ENCODE results near the gene MYBPC1.
"Not testable (repeated sequence)": the region's sequence is repeated elsewhere in the genome, so short reads cannot be mapped to it uniquely, and the experiment has no call there.

Gene MYBPC1, protein sequence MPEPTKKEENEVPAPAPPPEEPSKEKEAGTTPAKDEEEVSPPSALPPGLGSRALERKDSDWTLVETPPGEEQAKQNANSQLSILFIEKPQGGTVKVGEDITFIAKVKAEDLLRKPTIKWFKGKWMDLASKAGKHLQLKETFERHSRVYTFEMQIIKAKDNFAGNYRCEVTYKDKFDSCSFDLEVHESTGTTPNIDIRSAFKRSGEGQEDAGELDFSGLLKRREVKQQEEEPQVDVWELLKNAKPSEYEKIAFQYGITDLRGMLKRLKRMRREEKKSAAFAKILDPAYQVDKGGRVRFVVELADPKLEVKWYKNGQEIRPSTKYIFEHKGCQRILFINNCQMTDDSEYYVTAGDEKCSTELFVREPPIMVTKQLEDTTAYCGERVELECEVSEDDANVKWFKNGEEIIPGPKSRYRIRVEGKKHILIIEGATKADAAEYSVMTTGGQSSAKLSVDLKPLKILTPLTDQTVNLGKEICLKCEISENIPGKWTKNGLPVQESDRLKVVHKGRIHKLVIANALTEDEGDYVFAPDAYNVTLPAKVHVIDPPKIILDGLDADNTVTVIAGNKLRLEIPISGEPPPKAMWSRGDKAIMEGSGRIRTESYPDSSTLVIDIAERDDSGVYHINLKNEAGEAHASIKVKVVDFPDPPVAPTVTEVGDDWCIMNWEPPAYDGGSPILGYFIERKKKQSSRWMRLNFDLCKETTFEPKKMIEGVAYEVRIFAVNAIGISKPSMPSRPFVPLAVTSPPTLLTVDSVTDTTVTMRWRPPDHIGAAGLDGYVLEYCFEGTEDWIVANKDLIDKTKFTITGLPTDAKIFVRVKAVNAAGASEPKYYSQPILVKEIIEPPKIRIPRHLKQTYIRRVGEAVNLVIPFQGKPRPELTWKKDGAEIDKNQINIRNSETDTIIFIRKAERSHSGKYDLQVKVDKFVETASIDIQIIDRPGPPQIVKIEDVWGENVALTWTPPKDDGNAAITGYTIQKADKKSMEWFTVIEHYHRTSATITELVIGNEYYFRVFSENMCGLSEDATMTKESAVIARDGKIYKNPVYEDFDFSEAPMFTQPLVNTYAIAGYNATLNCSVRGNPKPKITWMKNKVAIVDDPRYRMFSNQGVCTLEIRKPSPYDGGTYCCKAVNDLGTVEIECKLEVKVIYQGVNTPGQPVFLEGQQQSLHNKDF

GRCh38 chr12:101594700-101595099, at the start of gene MYBPC1:
MYBPC1 (plus strand) TSS chr12:101594971; CDS start chr12:101595071, 100 bp downstream.
- DNase-seq (ENCODE audit: low spot score), result no peak

DNA sequence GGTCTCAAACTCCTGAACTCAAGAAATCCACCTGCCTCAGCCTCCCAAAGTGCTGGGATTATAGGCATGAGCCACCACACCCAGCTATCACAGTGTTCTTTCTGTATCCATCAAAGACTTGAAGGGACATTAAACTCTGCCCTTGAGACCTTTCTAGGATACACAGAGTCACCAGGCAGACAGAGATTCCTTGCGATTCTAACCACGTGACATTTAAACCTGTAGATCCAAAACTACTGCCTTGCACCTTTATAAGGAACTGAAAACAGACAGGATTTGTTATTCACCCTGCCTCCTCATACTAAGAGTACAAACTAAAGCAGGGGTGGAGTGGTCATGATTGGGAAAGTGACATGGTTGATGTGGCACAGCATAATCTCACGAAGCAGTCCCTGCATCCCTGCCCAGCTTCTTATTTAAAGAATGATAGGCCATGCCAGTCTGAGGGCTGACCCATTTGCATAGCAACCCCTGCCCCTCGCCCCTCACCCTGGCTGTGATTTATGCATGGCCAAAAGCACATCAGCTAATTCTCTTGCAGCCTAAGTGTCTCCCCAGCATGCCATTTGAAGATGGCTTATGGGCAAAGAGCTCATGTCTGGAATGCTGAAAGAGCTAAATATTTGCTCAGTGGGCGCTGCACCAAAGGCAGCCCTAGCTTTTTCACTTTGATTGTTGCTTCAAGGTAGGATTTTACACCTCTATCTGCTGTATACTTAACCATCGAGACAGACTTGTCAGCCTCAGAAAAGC, 43.2 kb upstream of the MYBPC1 start:
- no peak for DNase-seq (ENCODE audit: low spot score)

DNA sequence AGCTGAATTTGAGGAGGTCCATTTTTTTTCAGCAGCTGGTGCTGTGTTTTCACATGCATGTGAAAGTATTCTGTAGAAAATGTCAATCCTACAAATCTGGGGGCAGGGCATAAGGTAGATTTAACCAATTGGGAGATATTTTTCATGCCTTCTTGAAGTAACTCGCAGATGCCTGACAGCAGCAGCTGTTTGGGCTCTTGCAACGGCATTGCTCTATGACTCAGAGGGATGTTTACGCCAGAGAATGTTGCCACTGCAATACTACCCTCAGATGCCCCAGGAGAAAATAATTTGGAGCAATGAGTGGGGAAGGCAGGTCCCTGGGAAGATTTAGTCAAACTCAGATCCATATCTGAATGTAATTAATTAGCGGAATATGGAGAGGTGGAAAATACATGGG, 42.5 kb upstream of the MYBPC1 start:
- DNase-seq (ENCODE audit: low spot score), result no peak

DNA sequence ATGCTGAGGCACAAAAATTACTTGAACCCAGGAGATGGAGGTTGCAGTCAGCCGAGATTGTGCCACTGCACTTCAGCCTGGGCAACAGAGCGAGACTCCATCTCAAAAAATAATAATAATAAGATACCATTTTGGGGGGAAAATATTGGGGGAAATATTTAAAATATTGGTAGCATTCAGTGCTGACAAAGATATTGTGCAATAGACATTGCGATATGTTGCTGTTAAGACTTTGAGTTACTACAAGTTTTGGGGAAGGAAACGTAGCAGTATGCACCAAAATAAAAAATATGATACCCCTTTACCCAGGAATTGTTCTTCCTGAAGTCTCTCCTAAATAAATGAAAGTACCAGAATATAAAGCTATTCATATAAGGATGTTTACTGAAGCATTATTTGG, 37.7 kb upstream of the MYBPC1 start:
- no peak for DNase-seq (ENCODE audit: low spot score)

DNA sequence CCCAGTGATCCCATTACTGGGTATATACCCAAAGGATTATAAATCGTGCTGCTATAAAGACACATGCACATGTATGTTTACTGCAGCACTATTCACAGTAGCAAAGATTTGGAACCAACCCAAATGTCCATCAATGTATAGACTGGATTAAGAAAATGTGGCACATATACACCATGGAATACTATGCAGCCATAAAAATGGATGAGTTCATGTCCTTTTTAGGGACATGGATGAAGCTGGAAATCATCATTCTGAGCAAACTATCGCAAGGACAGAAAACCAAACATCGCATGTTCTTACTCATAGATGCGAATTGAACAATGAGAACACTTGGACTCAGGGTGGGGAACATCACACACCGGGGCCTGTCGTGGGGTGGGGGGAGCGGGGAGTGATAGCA, 36.0 kb upstream of the MYBPC1 start:
- not testable (repeated sequence) for DNase-seq (ENCODE audit: low spot score)

GRCh38 chr12:101563212-101563611, 31.6 kb upstream of the MYBPC1 start:
- DNase-seq (ENCODE audit: low spot score), result no peak

GRCh38 chr12:101564912-101565311, 29.9 kb upstream of the MYBPC1 start:
- no peak for DNase-seq (ENCODE audit: low spot score)

GRCh38 chr12:101566318-101566717, 28.5 kb upstream of the MYBPC1 start:
- DNase-seq (ENCODE audit: low spot score), result no peak

GRCh38 chr12:101567918-101568317, 26.9 kb upstream of the MYBPC1 start:
- DNase-seq (ENCODE audit: low spot score), result no peak

GRCh38 chr12:101570047-101570446, 24.7 kb upstream of the MYBPC1 start:
- DNase-seq (ENCODE audit: low spot score), result no peak

DNA sequence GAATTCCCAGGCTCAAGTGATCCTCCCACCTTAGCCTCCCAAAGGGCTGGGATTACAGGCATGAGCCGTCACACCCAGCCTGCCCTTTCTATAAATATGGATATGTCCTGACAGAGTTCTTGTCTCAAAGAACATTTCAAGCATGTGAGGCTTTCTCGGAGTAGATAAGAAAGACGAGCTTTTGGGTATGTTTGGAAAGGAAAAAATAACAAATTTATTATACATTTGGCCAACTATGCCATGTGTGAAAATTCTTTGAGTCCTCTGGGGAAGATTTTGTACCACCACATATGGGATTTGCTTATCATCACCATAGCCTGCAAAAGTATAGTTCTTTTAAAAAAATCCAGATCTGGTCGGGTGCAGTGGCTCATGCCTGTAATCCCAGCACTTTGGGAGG, 23.7 kb upstream of the MYBPC1 start:
- DNase-seq (ENCODE audit: low spot score), result no peak

- DNase-seq (ENCODE audit: low spot score), result no peak
These were observed 21.0 kb upstream of the MYBPC1 start for GRCh38 chr12:101573743-101574142.

DNA sequence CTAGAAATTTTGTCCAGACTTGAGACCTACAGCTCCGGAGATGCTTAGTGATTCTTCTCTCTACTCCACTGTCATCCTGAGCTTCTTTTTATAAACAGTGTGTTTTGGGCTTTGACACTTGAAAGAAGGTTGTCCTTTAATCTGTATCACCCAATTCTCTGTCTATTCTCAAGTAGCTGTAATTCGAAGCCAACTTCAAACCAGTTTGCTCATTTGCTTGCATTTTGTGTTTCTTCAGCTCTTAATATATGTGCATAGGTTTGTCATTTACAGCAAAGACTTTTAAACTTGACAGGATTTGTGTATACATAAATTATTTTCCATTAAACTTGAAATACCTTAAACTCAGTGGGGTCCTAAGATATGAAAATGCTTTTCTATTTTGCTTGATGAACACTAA, 16.4 kb upstream of the MYBPC1 start:
- no peak for DNase-seq (ENCODE audit: low spot score)

- DNase-seq (ENCODE audit: low spot score), result no peak
These were observed 13.6 kb upstream of the MYBPC1 start for GRCh38 chr12:101581190-101581589.

- DNase-seq (ENCODE audit: low spot score), result no peak
These were observed 11.8 kb upstream of the MYBPC1 start for GRCh38 chr12:101582937-101583336.

DNA sequence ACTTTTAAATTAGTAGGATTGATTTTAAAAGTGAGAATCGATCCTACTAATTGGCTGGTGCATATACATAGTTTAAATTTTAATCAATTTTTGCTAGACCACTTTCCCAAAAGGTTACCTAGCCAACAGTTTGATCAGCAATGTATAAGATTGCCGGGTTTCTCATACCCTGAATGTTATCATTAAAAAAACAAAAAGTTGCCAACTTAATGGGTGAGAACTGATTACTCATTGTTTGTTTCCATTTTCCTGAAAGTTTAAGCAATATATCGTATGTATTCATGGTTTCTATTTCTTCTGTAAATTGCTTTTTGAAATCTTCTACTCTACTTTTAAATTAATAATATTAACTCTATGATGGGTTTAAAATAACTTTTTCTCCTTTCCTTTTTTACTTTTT, 4.4 kb upstream of the MYBPC1 start:
- no peak for DNase-seq (ENCODE audit: low spot score)

DNA sequence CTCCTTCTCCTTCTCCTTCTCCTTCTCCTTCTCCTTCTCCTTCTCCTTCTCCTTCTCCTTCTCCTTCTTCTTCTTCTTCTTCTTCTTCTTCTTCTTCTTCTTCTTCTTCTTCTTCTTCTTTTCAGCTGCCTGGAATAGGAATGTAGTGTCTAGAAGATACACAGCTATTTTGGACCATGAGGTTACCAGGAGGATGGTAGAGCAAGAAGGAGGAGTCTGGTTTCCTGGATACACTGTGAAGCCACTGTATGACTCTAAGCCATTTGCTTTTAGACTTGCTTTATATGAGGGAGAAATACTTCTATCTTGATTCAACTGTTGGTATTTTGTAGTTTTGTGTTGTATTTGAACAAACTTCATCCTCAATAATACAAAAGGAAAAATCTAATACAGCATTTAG, 3.0 kb upstream of the MYBPC1 start:
- no peak for DNase-seq (ENCODE audit: low spot score)

DNA sequence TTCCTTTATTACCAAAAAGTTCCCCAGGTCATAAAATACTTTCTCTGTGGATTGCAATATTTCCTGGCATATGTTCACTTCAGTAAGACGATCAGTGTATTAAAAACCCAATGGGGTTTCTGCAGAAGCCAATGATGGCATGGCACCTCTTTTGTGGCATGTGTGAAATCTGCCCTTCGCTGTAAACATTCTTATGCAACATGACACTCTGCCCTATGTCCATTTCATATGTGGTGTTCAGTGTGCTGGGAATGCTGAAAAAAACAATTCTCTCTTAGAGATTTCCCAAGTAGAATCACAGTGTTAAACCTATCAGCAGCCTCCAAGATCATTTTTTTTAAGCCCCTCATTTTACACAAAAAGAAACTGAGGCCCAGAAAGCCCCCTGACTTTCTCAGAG, 2.3 kb upstream of the MYBPC1 start:
- no peak for DNase-seq (ENCODE audit: low spot score)

- DNase-seq (ENCODE audit: low spot score), result no peak
These were observed 1.9 kb upstream of the MYBPC1 start for GRCh38 chr12:101592921-101593320.

DNA sequence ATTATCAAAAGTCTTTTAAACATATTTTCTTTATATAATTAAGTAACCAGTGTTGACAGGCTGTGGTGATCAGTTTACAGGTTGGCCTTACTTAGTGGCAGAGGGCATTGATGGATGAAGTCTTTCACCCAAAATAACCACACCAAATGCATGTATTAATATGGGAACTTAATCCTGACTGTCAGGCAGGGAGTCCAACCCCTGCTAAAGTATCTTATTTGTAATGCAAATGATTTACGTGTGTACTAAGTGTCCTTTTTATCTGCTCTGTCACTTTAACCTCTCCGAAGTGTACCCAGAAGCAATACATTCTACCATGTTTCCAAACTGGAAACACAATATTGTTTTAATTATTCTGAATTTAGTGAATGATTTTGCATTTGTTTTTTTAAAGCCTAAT, 1.4 kb downstream of the MYBPC1 start:
- DNase-seq (ENCODE audit: low spot score), result no peak

DNA sequence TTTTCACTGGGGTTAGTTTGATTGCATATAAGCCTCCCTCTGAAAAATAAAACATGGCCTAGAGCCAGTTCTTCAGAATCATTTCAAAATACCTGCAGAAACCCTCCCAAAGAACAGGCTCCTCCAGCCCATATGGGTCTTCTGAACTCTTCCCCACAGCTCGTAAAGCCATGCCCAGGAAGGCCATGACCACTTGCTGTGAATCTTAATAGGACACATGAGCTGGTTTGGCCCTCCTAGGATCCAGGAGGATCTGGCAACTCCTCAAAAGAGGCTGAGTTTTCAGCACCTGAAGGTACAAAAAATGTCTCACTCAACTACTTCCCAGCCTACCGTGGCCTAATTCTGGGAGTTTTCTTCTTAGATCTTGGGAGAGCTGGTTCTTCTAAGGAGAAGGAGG, 2.4 kb downstream of the MYBPC1 start:
- no peak for DNase-seq (ENCODE audit: low spot score)

DNA sequence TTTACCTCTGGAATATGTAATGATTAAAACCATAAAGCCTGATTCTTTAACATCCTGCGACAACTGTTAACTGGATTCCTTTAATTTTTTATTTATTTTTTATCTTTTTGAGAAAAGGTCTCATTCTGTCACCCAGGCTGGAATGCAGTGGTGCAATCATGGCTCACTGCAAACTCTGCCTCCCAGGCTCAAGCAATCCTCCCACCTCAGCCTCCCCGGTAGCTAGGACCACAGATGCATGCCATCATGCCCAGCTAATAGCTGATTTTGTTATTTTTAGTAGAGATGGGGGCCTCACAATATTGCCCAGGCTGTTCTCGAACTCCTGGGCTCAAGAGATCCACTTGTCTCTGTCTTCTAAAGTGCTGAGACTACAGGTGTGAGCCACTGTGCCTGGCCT, 3.7 kb downstream of the MYBPC1 start:
- DNase-seq (ENCODE audit: low spot score), result no peak
